WTC11 (cell line): Measurements from ENCODE around the gene CLGN. TPM values are rescaled to one million over a fixed set of nuclear protein-coding genes. Genes with fewer than 3 reads are reported as not detected.

ENCODE experiments used
- ATAC-seq: fragments of 200-7000 bp; cut with Tn5 transposase; 2 replicates; pipeline ENCODE4 v1.10.0; 2021; ENCODE audit warnings: mild to moderate bottlenecking, moderate library complexity
- Bru-seq: library from RNA; stranded (reverse); fragments of 400-500 nt; gene quantifications from one replicate; lab custom pipeline; 2021; lab: Mats Ljungman, UMichigan
- CTCF ChIA-PET: fragments of 300-600 bp; sonication (Branson Sonifier 250); formaldehyde crosslinking; loops from one replicate; lab custom pipeline; 2021; ENCODE audit warnings: antibody characterized with exemption; lab: Charles Lee
- POLR2A ChIA-PET: fragments of 350-600 bp; sonication (Branson Sonifier 250); formaldehyde crosslinking; loops from one replicate; lab custom pipeline; 2021; ENCODE audit warnings: antibody characterized with exemption; lab: Charles Lee
- DNase-seq: peaks from one replicate; pipeline ENCODE4 v3.0.0; 2021; ENCODE audit warnings: low spot score
- H3K27ac Mint-ChIP-seq: 2 replicates; pipeline ENCODE4 v1.8.0; 2021; ENCODE audit warnings: mixed read lengths
- H3K27me3 Mint-ChIP-seq: 2 replicates; pipeline ENCODE4 v1.8.0; 2021; ENCODE audit warnings: low read depth, mild to moderate bottlenecking, moderate library complexity, mixed read lengths
- H3K36me3 Mint-ChIP-seq: 2 replicates; pipeline ENCODE4 v1.8.0; 2021; ENCODE audit warnings: mixed read lengths
- H3K4me1 Mint-ChIP-seq: 2 replicates; pipeline ENCODE4 v1.8.0; 2022; ENCODE audit warnings: mixed read lengths
- H3K4me3 Mint-ChIP-seq: 2 replicates; pipeline ENCODE4 v1.8.0; 2021; ENCODE audit warnings: mild to moderate bottlenecking, moderate library complexity, mixed read lengths
- H3K9me3 Mint-ChIP-seq: 2 replicates; pipeline ENCODE4 v1.8.0; 2021; ENCODE audit warnings: mixed read lengths
- ARID4B ChIP-seq: sonication (generic); formaldehyde crosslinking; IDR thresholded peaks from 2 replicates; pipeline ENCODE4 v1.8.0; 2023; ENCODE audit warnings: missing genetic modification reagents, mild to moderate bottlenecking, borderline replicate concordance
- CREB1 ChIP-seq: sonication (generic); formaldehyde crosslinking; IDR thresholded peaks from 2 replicates; pipeline ENCODE4 v1.8.0; 2023; ENCODE audit warnings: mild to moderate bottlenecking, missing genetic modification reagents
- E2F1 ChIP-seq: sonication (generic); formaldehyde crosslinking; IDR thresholded peaks from 2 replicates; pipeline ENCODE4 v1.8.0; 2022; ENCODE audit warnings: mild to moderate bottlenecking, missing genetic modification reagents
- ELF4 ChIP-seq: sonication (generic); formaldehyde crosslinking; IDR thresholded peaks from 2 replicates; pipeline ENCODE4 v1.8.1; 2022; ENCODE audit warnings: low read depth, mild to moderate bottlenecking, moderate library complexity, missing genetic modification reagents
- ETV6 ChIP-seq: sonication (generic); formaldehyde crosslinking; IDR thresholded peaks from 2 replicates; pipeline ENCODE4 v1.8.1; 2022; ENCODE audit warnings: mild to moderate bottlenecking, missing genetic modification reagents
- FOXJ3 ChIP-seq: sonication (generic); formaldehyde crosslinking; IDR thresholded peaks from 2 replicates; pipeline ENCODE4 v1.9.0; 2021; ENCODE audit warnings: missing genetic modification reagents, mild to moderate bottlenecking, borderline replicate concordance
- FOXP1 ChIP-seq: sonication (generic); formaldehyde crosslinking; IDR thresholded peaks from 2 replicates; pipeline ENCODE4 v1.8.0; 2022; ENCODE audit warnings: missing genetic modification reagents, mild to moderate bottlenecking, moderate library complexity, borderline replicate concordance
- HMGA2 ChIP-seq: fragments of 250-450 bp; sonication (Bioruptor Pico); IDR thresholded peaks from 2 replicates; pipeline ENCODE4 v1.4.0; 2021; ENCODE audit warnings: mild to moderate bottlenecking, moderate library complexity
- NFYB ChIP-seq: sonication (generic); formaldehyde crosslinking; conservative IDR thresholded peaks from 2 replicates; pipeline ENCODE4 v1.8.0; 2022; ENCODE audit warnings: low read depth, missing genetic modification reagents
- NR1H2 ChIP-seq: sonication (generic); formaldehyde crosslinking; IDR thresholded peaks from 2 replicates; pipeline ENCODE4 v1.9.0; 2021; ENCODE audit warnings: mild to moderate bottlenecking, moderate library complexity, missing genetic modification reagents
- OVOL2 ChIP-seq: fragments of 250-450 bp; sonication (Bioruptor Pico); IDR thresholded peaks from 2 replicates; pipeline ENCODE4 v1.9.0; 2021; ENCODE audit warnings: mild to moderate bottlenecking, borderline replicate concordance
- RELA ChIP-seq: sonication (generic); formaldehyde crosslinking; IDR thresholded peaks from 2 replicates; pipeline ENCODE4 v1.8.1; 2022; ENCODE audit warnings: missing genetic modification reagents, mild to moderate bottlenecking, borderline replicate concordance
- SMAD3 ChIP-seq: sonication (generic); formaldehyde crosslinking; IDR thresholded peaks from 2 replicates; pipeline ENCODE4 v1.8.0; 2022; ENCODE audit warnings: missing genetic modification reagents, mild to moderate bottlenecking, borderline replicate concordance
- ZBTB21 ChIP-seq: sonication (generic); formaldehyde crosslinking; IDR thresholded peaks from 2 replicates; pipeline ENCODE4 v1.8.1; 2023; ENCODE audit warnings: mild to moderate bottlenecking, missing genetic modification reagents, borderline replicate concordance
- ZNF138 ChIP-seq: sonication (generic); formaldehyde crosslinking; conservative IDR thresholded peaks from 2 replicates; pipeline ENCODE4 v1.8.1; 2022; ENCODE audit warnings: mild to moderate bottlenecking, moderate library complexity, missing genetic modification reagents
- ZNF232 ChIP-seq: sonication (generic); formaldehyde crosslinking; IDR thresholded peaks from 2 replicates; pipeline ENCODE4 v1.8.0; 2022; ENCODE audit warnings: mild to moderate bottlenecking, missing genetic modification reagents
- long read RNA-seq, 3 experiments: library from RNA in 1 of 3; library from capped mRNA in 1 of 3; library from polyadenylated mRNA in 1 of 3; unstranded in 2 of 3; stranded (forward) in 1 of 3; transcript quantifications; one replicate each; pipeline ENCODE4 v2.0.0, GENCODE V29; 2021
- total RNA-seq: library from RNA; stranded (reverse); gene quantifications from 3 replicates; pipeline ENCODE4 v1.2.3, GENCODE V29; 2021
- TF ChIP-seq, protein P1 (sequence below): sonication (generic); formaldehyde crosslinking; IDR thresholded peaks from 2 replicates; pipeline ENCODE4 v1.8.1; 2023; ENCODE audit warnings: mild to moderate bottlenecking, missing genetic modification reagents
- TF ChIP-seq, protein P2 (sequence below): fragments of 250-450 bp; sonication (Bioruptor Pico); IDR thresholded peaks from 2 replicates; pipeline ENCODE4 v2.1.2; 2022; ENCODE audit warnings: mild to moderate bottlenecking, moderate library complexity
- TF ChIP-seq, protein P3 (sequence below): sonication (generic); formaldehyde crosslinking; IDR thresholded peaks from 2 replicates; pipeline ENCODE4 v1.8.1; 2023; ENCODE audit warnings: mild to moderate bottlenecking, missing genetic modification reagents
- TF ChIP-seq, protein P4 (sequence below): sonication (generic); formaldehyde crosslinking; IDR thresholded peaks from 2 replicates; pipeline ENCODE4 v1.8.1; 2022; ENCODE audit warnings: low read depth, missing genetic modification reagents, borderline replicate concordance

Gene CLGN, protein sequence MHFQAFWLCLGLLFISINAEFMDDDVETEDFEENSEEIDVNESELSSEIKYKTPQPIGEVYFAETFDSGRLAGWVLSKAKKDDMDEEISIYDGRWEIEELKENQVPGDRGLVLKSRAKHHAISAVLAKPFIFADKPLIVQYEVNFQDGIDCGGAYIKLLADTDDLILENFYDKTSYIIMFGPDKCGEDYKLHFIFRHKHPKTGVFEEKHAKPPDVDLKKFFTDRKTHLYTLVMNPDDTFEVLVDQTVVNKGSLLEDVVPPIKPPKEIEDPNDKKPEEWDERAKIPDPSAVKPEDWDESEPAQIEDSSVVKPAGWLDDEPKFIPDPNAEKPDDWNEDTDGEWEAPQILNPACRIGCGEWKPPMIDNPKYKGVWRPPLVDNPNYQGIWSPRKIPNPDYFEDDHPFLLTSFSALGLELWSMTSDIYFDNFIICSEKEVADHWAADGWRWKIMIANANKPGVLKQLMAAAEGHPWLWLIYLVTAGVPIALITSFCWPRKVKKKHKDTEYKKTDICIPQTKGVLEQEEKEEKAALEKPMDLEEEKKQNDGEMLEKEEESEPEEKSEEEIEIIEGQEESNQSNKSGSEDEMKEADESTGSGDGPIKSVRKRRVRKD
- total RNA-seq (2.3 to 3.4 TPM (median 3.0 TPM) in 3 replicates), Bru-seq, nascent RNA (percentile 42 among the genes with signal in this experiment)
- long read RNA-seq, experiment 1, transcript CLGN-201 (15 exons, 3,043 nt), result major isoform, 18 of 21 reads
- long read RNA-seq, experiment 1, partial matches to known transcripts, result 3 of 21 reads
- long read RNA-seq, experiment 1, other reads (novel, unspliced or antisense), result 0 of 21 reads
- long read RNA-seq, experiment 2, partial matches to known transcripts, result 6 of 11 reads
- long read RNA-seq, experiment 2, other reads (novel, unspliced or antisense), result 2 of 11 reads
- long read RNA-seq, experiment 3, transcript CLGN-201 (15 exons, 3,043 nt), result major isoform, 6 of 8 reads
- long read RNA-seq, experiment 3, partial matches to known transcripts, result 1 of 8 reads
- long read RNA-seq, experiment 3, other reads (novel, unspliced or antisense), result 1 of 8 reads

GRCh38 chr4:140427106-140427918, at the start of gene CLGN:
Gene CLGN (minus strand): TSS chr4:140427648. CDS start chr4:140413078, 14,570 bp downstream.
- POLR2A ChIA-PET, result interaction anchor here (0.6 to 1.5 kb wide), 3 partner anchors 54 to 381 kb away, joined by 3 to 11 read pairs (median 3); partner anchors contain the start of gene SCOC
- TF ChIP-seq SMAD3 (CRISPR knock-in tag) (no peak; the same call in 1 of the 2 replicates), NR1H2 (CRISPR knock-in tag) (no peak), ZNF138 (CRISPR knock-in tag) (0 out of 2 replicates have a peak, but pooled peaks have one; percentile 42), CREB1 (CRISPR knock-in tag) (0 out of 2 replicates have a peak, but pooled peaks have one; percentile 42), ETV6 (CRISPR knock-in tag) (no peak; the same call in 1 of the 2 replicates), E2F1 (CRISPR knock-in tag) (0 out of 2 replicates have a peak, but pooled peaks have one; percentile 79), NFYB (peak; percentile 25; the same call in 1 of the 2 replicates), FOXP1 (CRISPR knock-in tag) (peak; percentile 77), HMGA2 (CRISPR knock-in tag) (no peak), ZBTB21 (no peak), ELF4 (CRISPR knock-in tag) (peak; percentile 80; the same call in 1 of the 2 replicates), ARID4B (CRISPR knock-in tag) (peak; percentile 93), RELA (peak; percentile 65; the same call in 1 of the 2 replicates), ZNF232 (peak; percentile 6; the same call in 1 of the 2 replicates), FOXJ3 (CRISPR knock-in tag) (no peak), OVOL2 (CRISPR knock-in tag) (no peak)
- TF ChIP-seq, protein P1, sequence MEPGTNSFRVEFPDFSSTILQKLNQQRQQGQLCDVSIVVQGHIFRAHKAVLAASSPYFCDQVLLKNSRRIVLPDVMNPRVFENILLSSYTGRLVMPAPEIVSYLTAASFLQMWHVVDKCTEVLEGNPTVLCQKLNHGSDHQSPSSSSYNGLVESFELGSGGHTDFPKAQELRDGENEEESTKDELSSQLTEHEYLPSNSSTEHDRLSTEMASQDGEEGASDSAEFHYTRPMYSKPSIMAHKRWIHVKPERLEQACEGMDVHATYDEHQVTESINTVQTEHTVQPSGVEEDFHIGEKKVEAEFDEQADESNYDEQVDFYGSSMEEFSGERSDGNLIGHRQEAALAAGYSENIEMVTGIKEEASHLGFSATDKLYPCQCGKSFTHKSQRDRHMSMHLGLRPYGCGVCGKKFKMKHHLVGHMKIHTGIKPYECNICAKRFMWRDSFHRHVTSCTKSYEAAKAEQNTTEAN, result no peak
- TF ChIP-seq, protein P2, sequence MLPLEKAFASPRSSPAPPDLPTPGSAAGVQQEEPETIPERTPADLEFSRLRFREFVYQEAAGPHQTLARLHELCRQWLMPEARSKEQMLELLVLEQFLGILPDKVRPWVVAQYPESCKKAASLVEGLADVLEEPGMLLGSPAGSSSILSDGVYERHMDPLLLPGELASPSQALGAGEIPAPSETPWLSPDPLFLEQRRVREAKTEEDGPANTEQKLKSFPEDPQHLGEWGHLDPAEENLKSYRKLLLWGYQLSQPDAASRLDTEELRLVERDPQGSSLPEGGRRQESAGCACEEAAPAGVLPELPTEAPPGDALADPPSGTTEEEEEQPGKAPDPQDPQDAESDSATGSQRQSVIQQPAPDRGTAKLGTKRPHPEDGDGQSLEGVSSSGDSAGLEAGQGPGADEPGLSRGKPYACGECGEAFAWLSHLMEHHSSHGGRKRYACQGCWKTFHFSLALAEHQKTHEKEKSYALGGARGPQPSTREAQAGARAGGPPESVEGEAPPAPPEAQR, result no peak
- TF ChIP-seq, protein P3, sequence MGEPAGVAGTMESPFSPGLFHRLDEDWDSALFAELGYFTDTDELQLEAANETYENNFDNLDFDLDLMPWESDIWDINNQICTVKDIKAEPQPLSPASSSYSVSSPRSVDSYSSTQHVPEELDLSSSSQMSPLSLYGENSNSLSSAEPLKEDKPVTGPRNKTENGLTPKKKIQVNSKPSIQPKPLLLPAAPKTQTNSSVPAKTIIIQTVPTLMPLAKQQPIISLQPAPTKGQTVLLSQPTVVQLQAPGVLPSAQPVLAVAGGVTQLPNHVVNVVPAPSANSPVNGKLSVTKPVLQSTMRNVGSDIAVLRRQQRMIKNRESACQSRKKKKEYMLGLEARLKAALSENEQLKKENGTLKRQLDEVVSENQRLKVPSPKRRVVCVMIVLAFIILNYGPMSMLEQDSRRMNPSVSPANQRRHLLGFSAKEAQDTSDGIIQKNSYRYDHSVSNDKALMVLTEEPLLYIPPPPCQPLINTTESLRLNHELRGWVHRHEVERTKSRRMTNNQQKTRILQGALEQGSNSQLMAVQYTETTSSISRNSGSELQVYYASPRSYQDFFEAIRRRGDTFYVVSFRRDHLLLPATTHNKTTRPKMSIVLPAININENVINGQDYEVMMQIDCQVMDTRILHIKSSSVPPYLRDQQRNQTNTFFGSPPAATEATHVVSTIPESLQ, result no peak
- TF ChIP-seq, protein P4, sequence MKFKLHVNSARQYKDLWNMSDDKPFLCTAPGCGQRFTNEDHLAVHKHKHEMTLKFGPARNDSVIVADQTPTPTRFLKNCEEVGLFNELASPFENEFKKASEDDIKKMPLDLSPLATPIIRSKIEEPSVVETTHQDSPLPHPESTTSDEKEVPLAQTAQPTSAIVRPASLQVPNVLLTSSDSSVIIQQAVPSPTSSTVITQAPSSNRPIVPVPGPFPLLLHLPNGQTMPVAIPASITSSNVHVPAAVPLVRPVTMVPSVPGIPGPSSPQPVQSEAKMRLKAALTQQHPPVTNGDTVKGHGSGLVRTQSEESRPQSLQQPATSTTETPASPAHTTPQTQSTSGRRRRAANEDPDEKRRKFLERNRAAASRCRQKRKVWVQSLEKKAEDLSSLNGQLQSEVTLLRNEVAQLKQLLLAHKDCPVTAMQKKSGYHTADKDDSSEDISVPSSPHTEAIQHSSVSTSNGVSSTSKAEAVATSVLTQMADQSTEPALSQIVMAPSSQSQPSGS (CRISPR knock-in tag), result no peak

More at GRCh38 chr4:140427106-140427918, at the start of gene CLGN:
- ATAC-seq, result peak; percentile 95
- DNase-seq, result peak; percentile 91
- H3K27me3 Mint-ChIP-seq, result peaks cover 25% of the 10 kb centered on the region
- peaks cover 11% of the 10 kb centered on the region for H3K4me1 Mint-ChIP-seq
- no peaks in the 10 kb centered on the region for H3K36me3 Mint-ChIP-seq
- CTCF ChIA-PET, result interaction anchor here (0.6 to 2.9 kb wide), 26 partner anchors 11 to 1397 kb away, joined by 3 to 30 read pairs (median 4); partner anchors contain the start of genes ELMOD2 and SCOC
- peak within 1 kb of the TSS; percentile 82 for H3K4me3 Mint-ChIP-seq
- H3K27ac Mint-ChIP-seq, result no peak within 1 kb of the TSS
- no peaks in the 10 kb centered on the region for H3K9me3 Mint-ChIP-seq
